ENCODE data around the gene PDGFA. TPM values are rescaled to one million over a fixed set of nuclear protein-coding genes. Genes with fewer than 3 reads are reported as not detected.

The PDGFA gene
- total RNA-seq (ENCODE audit: unreplicated experiment): 7.6 TPM
- long read RNA-seq, partial matches to known transcripts: 0 of 4 reads
- long read RNA-seq, other reads (novel, unspliced or antisense): 2 of 4 reads

- peaks cover 12% of the 10 kb centered on the region for H3K4me1 Mint-ChIP-seq (ENCODE audit: low read depth, unreplicated experiment)
- H3K27ac Mint-ChIP-seq (ENCODE audit: unreplicated experiment): no peak within 1 kb of the TSS
- peaks cover 23% of the 10 kb centered on the region for H3K27me3 Mint-ChIP-seq (ENCODE audit: unreplicated experiment)
- no peaks in the 10 kb centered on the region for H3K36me3 Mint-ChIP-seq (ENCODE audit: unreplicated experiment)
- peaks cover 3% of the 10 kb centered on the region for H3K9me3 Mint-ChIP-seq (ENCODE audit: unreplicated experiment)
- peak within 1 kb of the TSS; percentile 90 for H3K4me3 Mint-ChIP-seq (ENCODE audit: unreplicated experiment)
- DNase-seq: peak; percentile 65
- peak; percentile 15 for TF ChIP-seq CTCF (IDR thresholded peaks at IDR 0.05; ENCODE audit: partially characterized antibody, unreplicated experiment)
Observed at GRCh38 chr7:519484-520390, at the start of gene PDGFA. TSS of gene PDGFA (minus strand) at chr7:519846. CDS start at chr7:519001, 845 bp downstream.

GRCh38 chr7:568031-568951, 48.6 kb upstream of the PDGFA start:
- peaks cover 3% of the 10 kb centered on the region for H3K4me1 Mint-ChIP-seq (ENCODE audit: low read depth, unreplicated experiment)
- DNase-seq: no peak

GRCh38 chr7:567305-567883, 47.7 kb upstream of the PDGFA start:
- peaks cover 2% of the 10 kb centered on the region for H3K9me3 Mint-ChIP-seq (ENCODE audit: unreplicated experiment)
- no peaks in the 10 kb centered on the region for H3K4me1 Mint-ChIP-seq (ENCODE audit: low read depth, unreplicated experiment)
- TF ChIP-seq CTCF (IDR thresholded peaks at IDR 0.05; ENCODE audit: partially characterized antibody, unreplicated experiment): no peak
- H3K36me3 Mint-ChIP-seq (ENCODE audit: unreplicated experiment): no peaks in the 10 kb centered on the region
- peaks cover 4% of the 10 kb centered on the region for H3K27me3 Mint-ChIP-seq (ENCODE audit: unreplicated experiment)
- no peak for DNase-seq
- no peak overlapping the region for H3K27ac Mint-ChIP-seq (ENCODE audit: unreplicated experiment)
- H3K4me3 Mint-ChIP-seq (ENCODE audit: unreplicated experiment): no peak overlapping the region

More at GRCh38 chr7:568031-568951, 48.6 kb upstream of the PDGFA start:
- TF ChIP-seq CTCF (IDR thresholded peaks at IDR 0.05; ENCODE audit: partially characterized antibody, unreplicated experiment): no peak
- Mint-ChIP-seq H3K27ac (ENCODE audit: unreplicated experiment) (no peak overlapping the region), H3K36me3 (ENCODE audit: unreplicated experiment) (no peaks in the 10 kb centered on the region), H3K4me3 (ENCODE audit: unreplicated experiment) (no peak overlapping the region), H3K9me3 (ENCODE audit: unreplicated experiment) (peaks cover 2% of the 10 kb centered on the region), H3K27me3 (ENCODE audit: unreplicated experiment) (peaks cover 4% of the 10 kb centered on the region)

- H3K27ac Mint-ChIP-seq (ENCODE audit: unreplicated experiment): no peak overlapping the region
- H3K9me3 Mint-ChIP-seq (ENCODE audit: unreplicated experiment): peaks cover 2% of the 10 kb centered on the region
Observed at GRCh38 chr7:566100-566499, 46.5 kb upstream of the PDGFA start.

More at GRCh38 chr7:566100-566499, 46.5 kb upstream of the PDGFA start:
- H3K4me3 Mint-ChIP-seq (ENCODE audit: unreplicated experiment): no peak overlapping the region
- H3K4me1 Mint-ChIP-seq (ENCODE audit: low read depth, unreplicated experiment): no peaks in the 10 kb centered on the region
- H3K36me3 Mint-ChIP-seq (ENCODE audit: unreplicated experiment): no peaks in the 10 kb centered on the region
- DNase-seq: no peak
- no peak for TF ChIP-seq CTCF (IDR thresholded peaks at IDR 0.05; ENCODE audit: partially characterized antibody, unreplicated experiment)
- peaks cover 8% of the 10 kb centered on the region for H3K27me3 Mint-ChIP-seq (ENCODE audit: unreplicated experiment)

Measured in glutamatergic neuron (in vitro differentiated cells).